HL-60 (cell line): ENCODE data around the gene PDYN.

Experiments
- CTCF ChIP-seq: IDR thresholded peaks from one replicate; pipeline ENCODE4 v1.5.1; 2011; ENCODE audit warnings: low read length, control low read depth, inconsistent platforms; ENCODE audit not compliant: insufficient read depth
- GABPA ChIP-seq: IDR thresholded peaks from 2 replicates; pipeline ENCODE4 v1.6.1; 2012; ENCODE audit warnings: low read depth
- POLR2AphosphoS5 ChIP-seq: IDR thresholded peaks from 2 replicates; pipeline ENCODE4 v1.6.1; 2012; ENCODE audit warnings: low read depth
- REST ChIP-seq: IDR thresholded peaks from 2 replicates; pipeline ENCODE4 v1.6.1; 2012; ENCODE audit warnings: low read depth; ENCODE audit not compliant: insufficient replicate concordance
- SPI1 ChIP-seq: IDR thresholded peaks from 2 replicates; pipeline ENCODE4 v1.6.1; 2012; ENCODE audit warnings: low read depth, mild to moderate bottlenecking, borderline replicate concordance

- TF ChIP-seq GABPA (no peak), POLR2AphosphoS5 (no peak), CTCF (no peak), REST (no peak), SPI1 (no peak)
Measured at GRCh38 chr20:1987826-1988225, 6.0 kb downstream of the PDYN start.
